ENCODE data around the gene DGCR2.

GRCh38 chr22:19124377-19124776 is 2.2 kb upstream of the DGCR2 start:
- TF ChIP-seq CTCF (IDR thresholded peaks at IDR 0.05 in 8 of 11, conservative IDR thresholded peaks at IDR 0.05 in 3 of 11) (no peak), POLR2A (IDR thresholded peaks at IDR 0.05) (no peak), POLR2AphosphoS5 (IDR thresholded peaks at IDR 0.05) (no peak)

Measured in spleen (tissue), 7 donors.